ENCODE measurements around the gene TTLL6.
"Not testable (repeated sequence)": the region's sequence is repeated elsewhere in the genome, so short reads cannot be mapped to it uniquely, and the experiment has no call there.

The TTLL6 gene

DNA sequence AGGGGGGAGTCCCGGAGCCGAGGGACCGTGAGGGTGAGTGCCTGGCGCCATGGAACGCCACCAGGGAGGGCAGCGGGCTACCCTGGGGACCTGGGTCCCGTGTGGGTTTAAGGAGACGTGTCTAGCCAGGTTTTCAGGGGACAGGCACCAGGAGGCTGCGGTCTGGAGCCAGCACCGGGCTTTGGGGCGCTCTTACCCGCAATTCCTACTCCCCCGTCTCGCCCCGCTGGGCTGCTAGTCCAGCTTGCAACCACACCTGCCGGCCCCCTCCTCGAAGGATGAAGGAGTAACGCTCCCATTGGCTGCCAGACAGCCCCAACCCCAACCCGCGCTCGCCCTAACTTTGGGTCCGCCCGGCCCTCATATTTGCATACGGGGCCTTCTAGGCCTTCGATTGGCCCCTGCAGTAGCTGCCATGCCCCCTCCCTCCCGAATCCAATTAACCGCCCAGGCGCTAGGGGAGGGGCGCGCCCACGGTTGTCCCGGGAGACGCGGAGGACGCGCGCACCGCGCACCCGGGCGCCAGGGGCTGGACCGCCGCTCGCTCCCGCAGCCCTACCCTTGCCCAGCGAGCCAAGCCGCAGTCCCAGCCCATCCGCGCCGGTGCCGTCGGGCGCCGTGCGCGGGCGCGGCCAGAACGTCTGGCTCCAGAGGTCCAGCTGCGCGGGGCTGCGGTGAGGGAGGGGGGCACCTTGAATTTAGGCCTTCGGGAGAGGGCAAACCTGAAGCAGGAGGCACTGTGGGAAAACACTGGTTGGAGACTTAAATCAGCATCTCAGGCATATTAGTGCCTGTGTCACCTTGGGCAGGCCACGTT, at the start of gene TTLL6:
Gene TTLL6 (minus strand): TSS at position 456 of the 817 bp plus-strand sequence. CDS start 157 bp downstream, at position 299.
- peak; percentile 99 for DNase-seq

DNA sequence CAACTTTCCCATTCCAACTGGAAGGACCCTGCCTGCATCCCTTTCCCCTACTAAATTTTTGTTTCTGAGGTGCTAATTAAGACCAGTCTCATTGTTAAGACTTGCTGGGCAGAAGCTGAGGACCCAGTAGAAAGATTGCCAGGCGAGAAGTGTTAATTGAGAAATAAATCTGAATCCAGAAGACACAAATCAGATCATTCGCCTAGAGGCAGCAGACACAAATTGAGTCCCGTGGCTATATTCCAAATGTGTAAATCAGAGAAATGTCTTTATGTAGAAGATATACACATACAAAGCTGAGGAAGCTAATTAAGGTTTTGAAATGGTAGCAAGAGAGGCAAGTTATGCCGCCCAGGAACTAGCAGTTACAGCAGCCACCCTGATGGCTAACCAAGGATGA, 43.4 kb upstream of the TTLL6 start:
- DNase-seq = no peak

DNA sequence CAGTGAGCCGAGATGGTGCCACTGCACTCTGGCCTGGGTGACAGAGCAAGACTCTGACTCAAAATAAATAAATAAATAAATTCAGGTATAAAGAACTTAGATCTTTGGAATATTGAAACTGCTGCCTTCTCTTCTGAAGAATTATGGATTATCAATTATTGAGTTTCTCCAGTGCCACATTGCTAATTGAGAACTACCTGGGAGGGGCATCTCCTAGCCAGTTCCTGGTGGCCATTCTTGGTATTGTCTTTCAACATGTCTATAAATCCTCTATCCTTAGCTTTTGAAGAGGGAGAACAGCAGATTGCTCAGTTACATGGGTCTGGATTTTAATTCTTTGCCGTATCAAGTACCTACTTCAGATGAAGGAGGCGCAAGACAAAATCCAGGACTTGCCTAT, 43.0 kb upstream of the TTLL6 start:
- peak; percentile 42 for DNase-seq

DNA sequence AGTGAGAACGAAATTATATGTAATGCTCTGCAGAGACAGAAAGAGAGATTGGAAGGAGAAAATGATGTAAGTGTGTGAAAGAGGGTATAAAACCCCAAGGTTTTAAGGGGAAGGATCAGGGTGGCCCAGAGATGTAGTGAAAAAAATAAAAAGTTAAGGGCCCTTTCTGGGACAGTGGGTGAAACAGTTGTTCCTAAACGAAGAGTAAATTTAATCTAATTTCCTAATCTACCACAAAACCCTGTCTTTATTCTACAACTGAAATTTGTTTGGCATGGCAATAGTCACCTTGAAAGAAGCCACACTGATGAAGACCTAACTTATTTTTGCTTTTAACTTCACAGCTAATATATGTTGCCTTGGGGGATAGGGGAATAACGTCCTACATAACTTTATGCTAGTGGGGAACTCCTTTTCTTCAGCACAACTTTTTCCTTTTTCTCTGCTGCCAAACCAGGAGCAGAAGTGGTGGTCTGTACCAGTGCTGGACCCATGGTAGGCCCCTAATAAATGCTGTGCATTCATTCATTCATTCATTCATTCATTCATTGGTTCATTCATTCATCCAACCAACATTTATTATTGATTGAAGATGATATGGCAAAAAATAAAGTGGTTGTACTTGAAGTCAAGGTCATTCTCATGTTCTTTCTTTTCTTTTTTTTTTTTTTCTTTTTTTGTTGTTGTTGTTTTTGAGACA, 39.2 kb upstream of the TTLL6 start:
- no peak for DNase-seq

DNA sequence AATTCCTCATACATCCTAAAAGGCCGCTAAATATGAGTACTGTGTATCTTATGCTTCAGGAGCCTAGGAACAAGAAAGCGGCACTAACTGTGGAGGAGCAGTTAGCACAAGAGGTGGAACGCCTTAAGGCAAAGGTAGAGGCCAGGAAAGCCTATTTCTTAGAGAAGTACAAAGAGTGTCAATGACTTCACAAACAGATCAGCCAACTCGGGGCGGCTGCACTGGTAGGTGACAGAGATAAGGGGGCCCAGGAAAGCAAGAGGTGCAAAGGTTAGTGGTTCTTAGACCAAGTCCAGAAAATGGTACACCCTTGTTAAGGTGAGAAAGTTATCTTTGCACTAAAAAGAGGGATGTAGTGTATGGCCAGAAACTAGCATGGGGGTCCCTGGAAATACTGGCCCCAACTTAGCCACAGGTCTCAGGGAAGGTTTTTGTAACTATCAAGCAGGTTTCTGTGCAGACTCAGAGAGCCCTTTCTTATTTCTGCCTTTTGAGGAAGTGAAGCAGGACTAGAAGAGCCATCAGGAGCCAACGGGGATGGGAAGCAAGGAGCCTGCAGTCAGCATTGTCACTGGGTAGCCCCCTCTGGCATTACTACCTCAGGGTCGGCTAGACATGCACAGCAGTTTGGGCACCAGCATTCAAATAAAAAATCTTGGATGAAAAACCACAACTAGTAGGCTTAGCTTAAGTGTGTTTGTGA, 37.9 kb upstream of the TTLL6 start:
- DNase-seq = no peak

DNA sequence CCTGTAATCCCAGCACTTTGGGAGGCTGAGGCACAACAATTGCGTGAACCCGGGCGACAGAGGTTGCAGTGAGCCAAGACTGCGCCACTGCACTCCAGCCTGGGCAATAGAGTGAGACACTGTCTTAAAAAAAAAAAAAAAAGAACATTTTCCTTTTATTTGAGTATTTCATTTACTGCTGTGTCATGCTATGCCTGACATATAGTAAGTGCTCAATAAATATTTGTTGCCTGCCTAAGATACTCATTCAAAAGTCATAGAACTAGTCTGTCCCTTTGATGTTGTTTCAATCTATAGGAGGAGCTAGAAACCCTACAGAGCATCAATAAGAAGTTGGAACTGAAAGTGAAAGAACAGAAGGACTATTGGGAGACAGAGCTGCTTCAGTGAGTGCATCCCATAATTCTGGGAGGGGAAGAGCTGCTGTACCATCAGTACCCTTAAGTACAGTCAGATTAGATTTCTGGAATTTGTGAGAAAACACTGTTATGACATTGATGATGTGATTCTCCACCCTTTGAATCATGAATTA, 33.8 kb upstream of the TTLL6 start:
- DNase-seq = no peak

DNA sequence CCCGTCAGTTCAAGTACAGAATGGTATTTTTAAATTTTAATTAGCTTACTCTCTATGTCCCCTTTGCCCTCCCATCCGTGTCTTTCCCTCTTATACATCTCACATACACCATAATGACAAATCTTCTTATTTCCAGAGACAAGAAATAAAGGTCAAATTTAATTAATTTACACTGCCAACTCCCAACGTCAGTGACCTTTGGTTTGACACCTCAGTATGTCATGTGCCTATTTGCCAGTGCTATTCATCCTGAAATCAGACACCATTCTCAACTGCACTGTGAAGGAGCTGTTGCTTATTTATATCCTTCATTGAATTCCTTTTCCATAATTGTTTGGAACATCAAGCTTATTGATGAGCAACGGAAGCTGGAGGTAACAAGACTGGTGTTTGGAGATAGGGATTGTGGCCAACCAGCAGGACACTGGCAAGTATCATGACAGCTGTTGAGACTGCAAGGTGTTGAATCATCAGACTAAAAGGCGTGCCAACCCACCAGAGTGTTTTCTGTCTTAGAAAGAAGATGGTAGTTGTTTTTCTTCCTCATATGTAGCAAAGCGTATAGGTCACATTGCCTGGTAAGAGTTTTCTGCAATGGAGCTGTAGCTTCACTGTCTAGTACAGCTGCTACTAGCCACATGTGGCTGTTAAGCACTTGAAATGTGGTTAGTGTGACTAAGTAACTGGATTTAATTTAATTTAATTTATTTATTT, 26.3 kb upstream of the TTLL6 start:
- DNase-seq = peak; percentile 30

DNA sequence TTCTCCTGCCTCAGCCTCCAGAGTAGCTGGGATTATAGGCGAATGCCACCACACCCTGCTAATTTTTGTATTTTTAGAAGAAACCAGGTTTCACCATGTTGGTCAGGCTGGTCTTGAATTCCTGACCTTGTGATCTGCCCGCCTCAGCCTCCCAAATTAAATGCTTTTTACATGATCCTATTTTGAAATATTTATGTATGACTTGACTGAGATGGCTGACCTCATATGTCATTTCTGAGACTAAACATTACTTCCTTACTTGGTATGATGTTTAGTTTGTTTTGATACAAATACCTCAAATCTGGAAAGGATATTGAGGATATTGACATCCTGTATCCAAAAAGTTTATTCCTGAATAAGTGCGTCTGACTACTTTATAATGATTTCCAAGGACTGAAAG, 25.7 kb upstream of the TTLL6 start:
- DNase-seq = no peak

DNA sequence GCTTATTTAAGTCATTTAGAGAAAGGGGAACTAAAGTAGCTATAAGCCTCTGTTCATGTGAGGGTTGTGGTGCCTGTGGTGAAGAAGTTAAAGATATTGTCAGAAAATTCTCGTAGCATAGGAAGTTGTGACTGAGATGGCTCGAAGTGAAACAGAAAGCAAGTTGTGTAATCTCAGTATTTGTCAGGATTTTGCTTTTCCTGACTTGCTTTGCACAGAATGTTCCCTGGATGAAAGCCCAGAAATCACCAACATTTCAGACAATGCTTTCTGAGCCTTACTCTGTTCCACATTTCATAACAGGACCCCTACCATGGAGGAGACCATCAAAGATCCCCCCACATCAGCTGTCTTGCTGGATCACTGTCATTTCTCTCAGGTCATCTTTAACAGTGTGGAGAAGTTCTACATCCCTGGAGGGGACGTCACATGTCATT, 24.4 kb upstream of the TTLL6 start:
- no peak for DNase-seq

DNA sequence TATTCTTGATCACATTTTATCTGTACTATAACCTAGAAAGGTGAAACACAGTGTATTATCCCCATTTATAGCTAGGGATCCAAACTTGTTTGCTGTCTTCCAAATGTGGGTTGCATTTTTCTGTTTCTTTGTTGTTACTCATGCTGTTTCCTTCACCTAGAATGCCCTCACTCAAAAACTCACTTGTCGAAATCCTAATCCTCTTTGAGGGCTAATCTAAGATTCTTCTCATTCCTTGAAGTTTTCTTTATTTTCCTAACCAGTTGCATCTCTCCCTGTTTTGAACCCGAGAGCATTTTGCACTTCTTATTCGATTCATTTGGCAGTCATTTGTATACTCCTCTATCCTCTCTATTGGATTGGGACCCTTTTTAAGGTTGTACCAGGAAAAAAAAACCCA, 23.4 kb upstream of the TTLL6 start:
- no peak for DNase-seq

DNA sequence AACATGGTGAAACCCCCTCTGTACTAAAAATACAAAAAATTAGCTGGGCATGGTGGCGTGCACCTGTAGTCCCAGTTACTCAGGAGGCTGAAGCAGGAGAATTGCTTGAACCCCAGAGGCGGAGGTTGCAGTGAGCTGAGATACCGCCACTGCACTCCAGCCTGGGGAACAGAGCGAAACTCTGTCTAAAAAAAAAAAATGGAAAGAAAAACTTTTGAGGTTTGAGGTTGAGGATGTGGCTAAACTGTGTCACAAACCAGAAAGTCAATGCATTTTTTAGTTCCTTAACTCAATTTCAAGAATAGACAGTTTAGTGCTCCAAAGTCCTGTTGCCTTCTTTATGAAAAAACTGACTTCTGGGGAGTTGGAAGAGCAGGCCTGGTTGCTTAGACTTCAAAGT, 20.4 kb upstream of the TTLL6 start:
- not testable (repeated sequence) for DNase-seq

DNA sequence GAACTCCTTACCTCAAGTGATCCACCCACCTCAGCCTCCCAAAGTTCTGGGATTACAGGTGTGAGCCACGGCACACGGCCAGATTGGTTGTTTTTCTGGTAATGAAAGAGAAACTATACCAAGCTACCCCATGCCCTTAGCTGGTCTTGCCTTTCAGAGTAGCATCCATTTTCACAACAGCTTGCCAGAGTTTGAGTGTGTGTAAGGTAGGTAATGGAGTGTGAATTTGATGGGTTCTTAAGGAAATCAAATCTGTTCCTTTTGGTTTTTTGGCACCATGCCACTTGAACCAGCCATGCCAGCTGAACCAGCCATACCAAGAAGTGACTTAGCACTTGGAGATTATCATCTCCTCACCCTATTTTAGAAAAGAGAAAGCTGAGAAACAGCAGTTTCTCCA, 18.9 kb upstream of the TTLL6 start:
- DNase-seq = peak; percentile 33

DNA sequence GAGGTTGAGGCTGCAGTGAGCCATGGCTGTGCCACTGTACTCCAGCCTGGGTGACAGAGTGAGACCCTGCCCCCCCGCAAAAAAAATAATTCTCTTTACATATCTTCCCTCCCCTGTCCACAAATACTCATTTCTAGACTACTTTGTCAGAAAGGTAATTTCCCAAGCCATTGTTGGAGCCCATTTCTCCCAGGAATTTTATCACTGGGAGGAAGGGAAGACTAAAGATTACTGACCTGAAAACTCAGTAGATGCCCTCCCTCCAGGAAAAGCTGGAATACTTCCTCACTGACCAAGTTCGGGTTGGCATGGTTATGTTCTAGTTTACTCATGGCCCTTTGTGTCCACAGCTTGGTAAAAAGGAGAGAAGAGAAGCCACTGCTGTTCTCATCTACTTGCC, 17.9 kb upstream of the TTLL6 start:
- no peak for DNase-seq

DNA sequence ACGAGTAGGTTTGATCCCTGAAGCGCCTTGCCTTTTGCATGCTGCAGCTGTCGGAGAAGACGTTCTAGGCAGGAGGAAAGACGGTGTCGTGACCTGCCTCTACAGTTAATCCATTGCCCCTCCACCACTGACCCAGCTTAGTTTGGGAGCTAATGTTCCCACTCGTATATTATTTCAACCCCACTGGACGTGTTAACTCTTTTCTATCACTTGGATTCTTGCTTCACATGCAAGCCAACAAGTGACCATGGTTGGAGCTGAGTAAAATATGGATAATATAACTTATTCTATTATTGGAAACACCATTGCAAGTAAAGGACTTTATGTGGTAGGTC, 14.5 kb upstream of the TTLL6 start:
- no peak for DNase-seq

DNA sequence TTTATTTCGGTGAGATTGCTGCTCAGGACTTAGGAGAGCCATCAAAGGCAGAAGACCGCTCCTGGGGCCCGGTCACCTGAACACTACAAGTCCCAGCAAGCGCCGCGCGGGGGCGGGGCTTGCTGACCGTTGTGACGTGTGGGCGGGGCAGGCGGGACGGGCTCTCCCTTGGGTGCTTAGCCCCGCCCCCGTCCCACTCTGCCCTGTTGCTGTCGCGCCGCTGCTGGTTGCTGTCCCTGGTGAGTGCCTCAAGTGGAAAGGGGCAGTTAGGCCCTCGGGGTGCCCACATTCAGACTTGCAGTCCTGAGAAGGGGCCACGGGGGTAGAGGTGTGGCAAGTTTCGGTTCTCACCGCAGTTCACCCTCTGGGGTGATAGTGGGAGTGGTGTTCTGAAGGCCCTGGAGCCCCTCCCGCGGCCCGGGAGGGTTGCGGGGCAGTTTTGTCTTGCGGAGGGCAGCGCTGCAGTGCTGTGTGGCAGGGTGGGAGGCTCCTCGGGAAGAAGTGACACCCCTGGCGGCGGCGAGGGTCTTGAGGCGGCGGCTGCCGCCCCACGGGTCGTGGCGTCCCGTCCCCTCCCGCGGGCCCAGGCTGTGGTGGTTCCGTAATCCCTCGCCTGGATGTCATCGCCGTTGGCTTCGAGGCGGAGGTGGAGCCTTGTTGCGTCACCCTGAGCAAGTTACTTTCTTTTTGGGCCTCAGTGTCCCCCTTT, 14.0 kb upstream of the TTLL6 start, which contains the start of gene CALCOCO2:
Gene CALCOCO2 (plus strand): TSS at position 196 of the 709 bp plus-strand sequence. CDS start 10,673 bp downstream, outside the sequence.
- peak; percentile 98 for DNase-seq

DNA sequence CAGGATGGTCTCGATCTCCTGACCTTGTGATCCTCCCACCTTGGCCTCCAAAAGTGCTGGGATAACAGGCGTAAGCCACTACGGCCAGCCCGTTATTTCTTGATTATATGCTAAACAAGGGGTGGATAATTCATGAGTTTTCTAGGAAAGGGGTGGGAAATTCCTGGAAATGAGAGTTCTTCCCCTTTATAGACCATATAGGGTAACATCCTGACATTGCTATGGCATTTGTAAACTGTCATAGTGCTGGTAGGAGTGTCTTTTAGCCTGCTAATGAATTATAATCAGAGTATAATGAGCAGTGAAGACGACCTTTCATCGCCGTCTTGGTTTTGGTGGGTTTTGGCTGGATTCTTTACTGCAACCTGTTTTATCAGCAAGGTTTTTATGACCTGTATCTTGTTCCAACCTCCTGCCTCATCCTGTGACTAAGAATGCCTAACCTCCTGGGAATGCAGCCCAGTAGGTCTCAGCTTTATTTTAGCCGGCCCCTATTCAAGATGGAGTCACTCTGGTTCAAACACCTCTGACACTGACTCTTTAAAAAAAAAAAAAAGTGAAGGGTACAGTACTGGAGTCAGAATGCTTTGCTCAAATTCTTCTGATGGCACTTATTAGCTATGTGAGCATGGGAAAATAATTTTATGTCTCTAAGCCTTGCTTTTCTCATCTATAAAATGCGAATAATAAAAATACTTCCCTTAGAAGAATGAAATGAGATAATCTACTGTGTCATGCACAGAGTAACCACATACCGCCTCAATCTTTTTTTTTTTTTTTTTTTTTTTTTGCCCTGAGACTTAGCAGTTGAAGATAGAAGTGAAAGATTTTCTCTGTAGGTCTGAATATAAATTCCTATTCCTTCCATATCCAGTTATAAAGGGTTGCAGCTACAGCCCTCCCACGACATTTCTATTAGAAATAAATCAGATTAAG, 8.7 kb upstream of the TTLL6 start:
- DNase-seq = peak; percentile 68

DNA sequence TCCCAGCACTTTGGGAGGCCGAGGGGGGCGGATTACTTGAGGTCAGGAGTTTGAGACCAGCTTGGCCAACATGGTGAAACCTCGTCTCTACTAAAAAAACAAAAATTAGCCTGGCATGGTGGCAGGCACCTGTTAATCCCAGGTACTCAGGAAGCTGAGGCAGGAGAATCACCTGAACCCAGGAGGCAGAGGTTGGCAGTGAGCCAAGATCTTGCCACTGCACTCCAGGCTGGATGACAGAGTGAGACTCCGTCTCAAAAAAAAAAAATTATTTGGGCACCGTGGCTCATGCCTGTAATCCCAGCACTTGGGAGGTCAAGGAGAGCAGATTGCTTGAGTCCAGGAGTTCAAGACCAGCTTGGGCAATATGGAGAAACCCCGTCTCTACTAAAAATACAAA, 3.9 kb upstream of the TTLL6 start:
- DNase-seq = not testable (repeated sequence)

DNA sequence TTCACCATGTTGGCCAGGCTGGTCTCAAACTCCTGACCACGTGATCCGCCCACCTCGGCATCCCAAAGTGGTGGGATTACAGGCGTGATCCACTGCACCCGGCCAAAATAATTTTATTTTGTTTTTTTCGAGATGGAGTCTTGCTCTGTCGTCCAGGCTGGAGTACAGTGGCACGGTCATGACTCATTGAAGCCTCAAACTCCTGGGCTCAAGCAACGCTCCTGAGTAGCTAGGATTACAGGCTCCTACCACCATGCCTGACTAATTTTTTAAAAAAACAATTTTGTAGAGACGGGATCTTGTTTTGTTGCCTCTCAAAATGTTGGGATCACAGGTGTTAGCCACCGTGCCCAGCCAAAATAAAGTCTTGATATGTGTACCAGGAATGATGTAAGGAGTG, 2.4 kb upstream of the TTLL6 start:
- DNase-seq = no peak

DNA sequence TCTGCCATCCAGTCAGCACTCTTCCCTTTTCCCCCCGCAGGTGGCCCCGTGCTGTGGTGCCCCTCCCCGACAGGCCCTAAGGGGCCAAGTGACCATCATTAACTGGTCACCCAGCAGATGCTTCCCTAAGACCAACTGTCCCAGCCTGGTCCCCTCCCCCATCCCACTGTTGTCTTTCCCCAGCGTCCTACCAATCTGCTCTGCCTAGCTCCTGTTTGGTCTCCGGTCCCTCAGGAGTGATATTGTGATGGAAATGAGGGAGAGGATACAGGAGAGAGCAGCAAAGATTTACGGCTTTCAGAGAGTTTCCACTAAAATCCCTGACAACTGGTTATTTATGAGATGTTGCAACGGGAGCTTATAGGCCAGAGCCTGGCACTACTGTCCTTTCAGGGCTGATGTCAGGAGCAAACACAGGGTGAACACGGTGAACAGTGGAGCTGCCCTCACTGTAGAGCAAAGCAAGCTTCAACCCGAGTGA, 1.4 kb upstream of the TTLL6 start:
- peak; percentile 57 for DNase-seq

DNA sequence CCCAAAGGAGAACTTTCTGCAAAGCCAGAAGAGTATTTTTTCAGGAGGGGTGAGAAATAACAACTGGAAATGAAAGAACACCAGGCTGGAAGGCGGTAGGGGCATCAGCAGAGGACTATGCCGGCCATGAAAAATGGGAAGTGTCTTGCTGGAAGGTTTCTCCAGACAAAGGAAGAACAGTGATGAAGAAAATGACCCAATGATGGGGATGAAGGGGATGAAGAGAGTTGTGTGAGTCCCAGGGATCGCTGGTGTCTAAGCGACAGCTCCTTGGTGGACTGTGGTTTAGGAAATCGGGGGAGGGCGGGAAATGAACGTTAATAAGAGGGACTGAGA, 623 bp downstream of the TTLL6 start:
- no peak for DNase-seq

DNA sequence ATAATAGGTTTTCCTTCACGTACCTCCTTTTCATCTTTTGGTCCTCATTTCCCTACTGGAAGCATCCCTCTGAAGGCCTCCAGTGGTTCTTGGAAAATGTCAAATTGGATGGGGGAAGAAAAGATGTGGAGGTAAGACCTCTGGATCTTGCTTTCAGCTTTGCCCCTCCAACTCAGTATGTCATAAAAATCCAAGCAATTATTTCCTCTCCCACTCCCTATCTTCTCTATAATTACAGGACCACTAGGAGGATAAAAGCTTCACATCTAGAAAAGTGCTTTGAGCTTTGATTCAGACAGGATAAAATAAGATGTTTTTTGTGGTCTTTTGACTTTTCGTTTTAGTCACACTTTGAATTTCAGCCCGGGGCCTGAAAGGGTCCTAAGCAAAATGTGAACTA, 1.7 kb downstream of the TTLL6 start:
- no peak for DNase-seq

All from NCI-H82 (cell line).